ENCODE data around the gene AP3M1.
"Not testable (repeated sequence)": the region's sequence is repeated elsewhere in the genome, so short reads cannot be mapped to it uniquely, and the experiment has no call there.

Gene AP3M1

GRCh38 chr10:74189999-74190421, 39.4 kb upstream of the AP3M1 start:
- Histone ChIP-seq H3K4me3 (ENCODE audit: low read depth, low read length) (peak overlapping the region; percentile 24), H3K27ac (peak overlapping the region; percentile 74), H3K36me3 (replicated peaks) (no peaks in the 10 kb centered on the region), H3K27me3 (replicated peaks) (no peaks in the 10 kb centered on the region)
- in situ Hi-C loops (cut with HindIII; ENCODE audit: low pct_ligation_motif_present, low sequenced_read_pairs), result no loop called here
- TF ChIP-seq CTCF (IDR thresholded peaks at IDR 0.05; ENCODE audit: low read depth, low read length, missing control alignments), result no peak
- peak; percentile 80 for DNase-seq

- H3K27me3 ChIP-seq (replicated peaks); H3K36me3 ChIP-seq (replicated peaks); H3K27ac ChIP-seq; DNase-seq; in situ Hi-C loops (cut with HindIII; ENCODE audit: low pct_ligation_motif_present, low sequenced_read_pairs); H3K4me3 ChIP-seq (ENCODE audit: low read depth, low read length): not testable (repeated sequence)
These were observed 38.0 kb upstream of the AP3M1 start for GRCh38 chr10:74188617-74189016.

- no peak for TF ChIP-seq CTCF (IDR thresholded peaks at IDR 0.05; ENCODE audit: low read depth, low read length, missing control alignments)
- Histone ChIP-seq H3K36me3 (replicated peaks) (no peaks in the 10 kb centered on the region), H3K4me3 (ENCODE audit: low read depth, low read length) (no peak overlapping the region), H3K27me3 (replicated peaks) (no peaks in the 10 kb centered on the region), H3K27ac (no peak overlapping the region)
- DNase-seq, result no peak
- in situ Hi-C loops (cut with HindIII; ENCODE audit: low pct_ligation_motif_present, low sequenced_read_pairs), result no loop called here
These were observed 36.6 kb upstream of the AP3M1 start for GRCh38 chr10:74187237-74187636.

GRCh38 chr10:74186678-74187077, 36.0 kb upstream of the AP3M1 start:
- in situ Hi-C loops (cut with HindIII; ENCODE audit: low pct_ligation_motif_present, low sequenced_read_pairs), result no loop called here
- TF ChIP-seq CTCF (IDR thresholded peaks at IDR 0.05; ENCODE audit: low read depth, low read length, missing control alignments), result no peak
- no peaks in the 10 kb centered on the region for H3K36me3 ChIP-seq (replicated peaks)
- no peaks in the 10 kb centered on the region for H3K27me3 ChIP-seq (replicated peaks)
- no peak for DNase-seq
- no peak overlapping the region for H3K4me3 ChIP-seq (ENCODE audit: low read depth, low read length)
- H3K27ac ChIP-seq, result no peak overlapping the region

- no peak for DNase-seq
- in situ Hi-C loops (cut with HindIII; ENCODE audit: low pct_ligation_motif_present, low sequenced_read_pairs), result no loop called here
- Histone ChIP-seq H3K4me3 (ENCODE audit: low read depth, low read length) (no peak overlapping the region), H3K27me3 (replicated peaks) (no peaks in the 10 kb centered on the region), H3K27ac (no peak overlapping the region), H3K36me3 (replicated peaks) (no peaks in the 10 kb centered on the region)
- TF ChIP-seq CTCF (IDR thresholded peaks at IDR 0.05; ENCODE audit: low read depth, low read length, missing control alignments), result no peak
These were observed 28.6 kb upstream of the AP3M1 start for GRCh38 chr10:74179111-74179710.

- H3K27ac ChIP-seq, result no peak overlapping the region
- no peaks in the 10 kb centered on the region for H3K36me3 ChIP-seq (replicated peaks)
- no peak overlapping the region for H3K4me3 ChIP-seq (ENCODE audit: low read depth, low read length)
- in situ Hi-C loops (cut with HindIII; ENCODE audit: low pct_ligation_motif_present, low sequenced_read_pairs), result no loop called here
- TF ChIP-seq CTCF (IDR thresholded peaks at IDR 0.05; ENCODE audit: low read depth, low read length, missing control alignments), result no peak
- no peak for DNase-seq
- H3K27me3 ChIP-seq (replicated peaks), result no peaks in the 10 kb centered on the region
These were observed 27.6 kb upstream of the AP3M1 start for GRCh38 chr10:74178042-74178791.

Data from brain microvascular endothelial cell (primary cell).